Adipocyte (in vitro differentiated cells): ENCODE measurements around the gene PITPNM1.
"Not testable (repeated sequence)": the region's sequence is repeated elsewhere in the genome, so short reads cannot be mapped to it uniquely, and the experiment has no call there.

ENCODE experiments used
- DNase-seq: peaks from one replicate; pipeline ENCODE4 v3.0.0-alpha.2; 2015; ENCODE audit warnings: low read depth
- H3K27me3 ChIP-seq: replicated peaks from 2 replicates; pipeline ENCODE4 v1.7.0; 2013; ENCODE audit warnings: mild to moderate bottlenecking, low read length, moderate library complexity; ENCODE audit not compliant: control insufficient read depth, insufficient read depth
- H3K36me3 ChIP-seq: 2 replicates; pipeline ENCODE4 v1.7.0; 2013; ENCODE audit warnings: low read length, mild to moderate bottlenecking, moderate library complexity; ENCODE audit not compliant: control insufficient read depth, insufficient read depth, severe bottlenecking
- H3K4me1 ChIP-seq: 2 replicates; pipeline ENCODE4 v1.7.0; 2013; ENCODE audit warnings: mild to moderate bottlenecking, low read length, moderate library complexity; ENCODE audit not compliant: control insufficient read depth, insufficient read depth
- H3K4me3 ChIP-seq: 2 replicates; pipeline ENCODE4 v1.7.0; 2013; ENCODE audit warnings: mild to moderate bottlenecking, low read length, moderate library complexity
- H3K9ac ChIP-seq: 2 replicates; pipeline ENCODE4 v1.7.0; 2013; ENCODE audit warnings: mild to moderate bottlenecking, low read length, moderate library complexity
- H3K9me3 ChIP-seq: 2 replicates; pipeline ENCODE4 v1.7.0; 2013; ENCODE audit warnings: mild to moderate bottlenecking, low read length, moderate library complexity; ENCODE audit not compliant: control insufficient read depth

PITPNM1 gene

DNA sequence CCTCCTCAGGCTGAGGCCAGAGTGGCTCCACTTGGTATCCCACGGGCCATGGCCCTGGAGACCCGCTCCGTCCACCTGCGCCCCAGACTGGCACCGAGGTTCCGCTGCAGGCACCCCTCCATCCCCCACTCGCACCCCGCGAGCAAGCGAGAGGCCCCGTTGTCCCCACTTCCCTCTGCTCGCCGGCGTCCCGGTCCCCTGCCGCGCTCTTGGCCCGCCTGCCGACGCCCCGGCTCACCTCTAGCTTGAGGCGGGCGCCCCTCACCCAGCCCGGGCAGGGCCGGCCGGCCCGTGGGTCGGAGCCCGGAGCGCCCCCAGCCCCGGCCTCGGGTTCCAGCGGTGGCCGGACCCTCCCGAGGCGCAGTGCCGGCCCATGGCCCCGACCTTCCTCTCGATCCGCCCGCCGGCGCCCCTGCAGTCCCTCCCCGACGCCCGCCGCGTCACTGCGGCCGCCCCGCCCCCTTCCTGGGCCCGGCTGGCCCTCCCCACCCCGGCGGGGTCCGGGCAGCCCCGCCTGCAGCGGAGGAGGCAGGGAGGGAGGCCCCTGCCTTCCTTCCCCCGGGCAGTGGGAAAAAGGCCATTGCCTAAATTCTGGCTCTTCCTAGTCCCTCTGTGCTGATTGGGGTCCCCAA lies at the start of gene PITPNM1:
Gene PITPNM1, minus strand, starts transcription at position 414 of the 632 bp plus-strand sequence. CDS start 1,183 bp downstream, outside the sequence.
- DNase-seq = peak; percentile 85
- no peaks in the 10 kb centered on the region for H3K36me3 ChIP-seq
- no peaks in the 10 kb centered on the region for H3K27me3 ChIP-seq
- H3K4me1 ChIP-seq = peaks cover 31% of the 10 kb centered on the region
- peak within 1 kb of the TSS; percentile 84 for H3K4me3 ChIP-seq
- peak within 1 kb of the TSS; percentile 90 for H3K9ac ChIP-seq
- H3K9me3 ChIP-seq = no peaks in the 10 kb centered on the region

DNA sequence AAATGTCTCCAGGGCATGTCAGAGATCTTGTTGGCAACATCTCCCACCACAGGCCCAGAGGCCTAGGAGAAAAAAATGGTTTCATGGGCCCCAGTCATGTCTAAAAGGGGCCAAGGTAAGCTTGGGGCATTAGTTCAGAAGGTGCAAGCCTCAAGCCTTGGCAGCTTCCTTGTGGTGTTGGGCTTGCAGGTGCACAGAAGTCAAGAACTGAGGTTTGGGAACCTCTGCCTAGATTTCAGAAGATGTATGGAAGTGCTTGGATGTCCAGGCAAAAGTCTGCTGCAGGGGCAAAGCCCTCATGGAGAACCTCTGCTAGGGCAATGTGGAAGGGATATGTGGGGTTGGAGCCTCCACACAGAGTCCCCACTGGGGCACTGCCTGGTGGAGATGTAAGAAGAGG lies 46.5 kb upstream of the PITPNM1 start:
- not testable (repeated sequence) for H3K4me1 ChIP-seq, H3K36me3 ChIP-seq, DNase-seq, H3K4me3 ChIP-seq, H3K9ac ChIP-seq, H3K9me3 ChIP-seq
- peaks cover 14% of the 10 kb centered on the region for H3K27me3 ChIP-seq

DNA sequence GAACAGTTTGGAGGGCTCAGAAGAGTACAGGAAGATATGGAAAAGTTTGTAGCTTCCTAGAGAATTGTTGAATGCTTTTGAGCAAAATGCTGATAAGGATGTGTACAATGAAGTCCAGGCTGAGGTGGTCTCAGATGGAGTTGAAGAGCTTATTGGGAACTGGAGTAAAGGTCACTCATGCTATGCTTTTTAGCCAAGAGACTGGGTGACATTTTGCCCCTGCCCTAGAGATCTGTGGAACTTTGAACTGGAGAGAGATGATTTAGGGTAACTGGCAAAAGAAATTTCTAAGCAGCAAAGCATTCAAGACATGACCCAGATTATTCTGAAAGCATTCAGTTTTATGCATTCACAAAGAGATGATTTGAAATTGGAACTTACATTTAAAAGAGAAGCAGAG lies 46.0 kb upstream of the PITPNM1 start:
- no peak overlapping the region for H3K9ac ChIP-seq
- H3K36me3 ChIP-seq = no peaks in the 10 kb centered on the region
- DNase-seq = no peak
- H3K4me3 ChIP-seq = no peak overlapping the region
- H3K4me1 ChIP-seq = no peaks in the 10 kb centered on the region
- H3K9me3 ChIP-seq = peaks cover 6% of the 10 kb centered on the region
- H3K27me3 ChIP-seq = peaks cover 16% of the 10 kb centered on the region

DNA sequence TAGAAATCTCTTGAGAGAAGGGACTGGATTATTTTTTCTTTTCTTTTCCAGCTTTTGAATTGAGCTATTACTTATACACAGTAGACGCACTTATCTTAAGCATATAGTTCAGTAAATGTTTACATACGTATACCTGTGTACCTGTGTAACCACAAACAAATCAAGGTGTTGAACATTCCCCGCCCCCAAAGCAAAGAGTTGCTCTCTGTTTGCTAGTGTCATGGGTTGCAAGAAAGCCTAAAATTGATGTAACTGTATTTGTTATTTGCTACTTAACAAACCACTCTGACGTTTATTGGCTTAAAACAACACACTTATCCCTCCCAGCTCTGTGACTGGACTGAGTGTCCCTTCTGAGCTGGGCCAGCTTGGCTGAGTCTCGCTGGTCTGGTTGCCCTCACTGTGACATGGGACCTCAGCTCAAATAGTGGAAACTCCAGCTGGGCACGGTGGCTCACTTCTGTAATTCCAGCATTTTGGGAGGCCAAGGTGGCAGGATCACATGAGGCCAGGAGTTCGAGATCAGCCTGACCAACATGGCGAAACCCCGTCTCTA lies 43.5 kb upstream of the PITPNM1 start:
- H3K4me3 ChIP-seq = no peak overlapping the region
- H3K4me1 ChIP-seq = peaks cover 7% of the 10 kb centered on the region
- H3K9ac ChIP-seq = no peak overlapping the region
- peaks cover 6% of the 10 kb centered on the region for H3K9me3 ChIP-seq
- H3K36me3 ChIP-seq = no peaks in the 10 kb centered on the region
- DNase-seq = no peak
- H3K27me3 ChIP-seq = peaks cover 16% of the 10 kb centered on the region

DNA sequence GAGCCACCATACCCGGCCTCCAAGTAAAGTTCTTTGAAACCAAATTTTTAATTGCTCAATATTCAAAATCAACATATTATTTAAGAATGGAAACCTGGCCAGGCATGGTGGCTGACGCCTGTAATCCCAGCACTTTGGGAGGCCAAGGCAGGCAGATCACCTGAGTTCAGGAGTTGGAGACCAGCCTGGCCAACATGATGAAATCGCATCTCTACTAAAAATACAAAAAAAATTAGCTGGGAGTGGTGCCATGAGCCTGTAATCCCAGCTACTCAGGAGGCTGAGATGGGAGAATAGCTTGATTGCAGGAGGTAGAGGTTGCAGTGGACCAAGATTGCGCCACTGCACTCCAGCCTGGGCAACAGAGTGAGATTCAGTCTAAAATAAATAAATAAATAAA lies 42.9 kb upstream of the PITPNM1 start:
- H3K4me3 ChIP-seq, H3K9ac ChIP-seq, H3K4me1 ChIP-seq, DNase-seq, H3K36me3 ChIP-seq, H3K9me3 ChIP-seq: not testable (repeated sequence)
- peaks cover 20% of the 10 kb centered on the region for H3K27me3 ChIP-seq

DNA sequence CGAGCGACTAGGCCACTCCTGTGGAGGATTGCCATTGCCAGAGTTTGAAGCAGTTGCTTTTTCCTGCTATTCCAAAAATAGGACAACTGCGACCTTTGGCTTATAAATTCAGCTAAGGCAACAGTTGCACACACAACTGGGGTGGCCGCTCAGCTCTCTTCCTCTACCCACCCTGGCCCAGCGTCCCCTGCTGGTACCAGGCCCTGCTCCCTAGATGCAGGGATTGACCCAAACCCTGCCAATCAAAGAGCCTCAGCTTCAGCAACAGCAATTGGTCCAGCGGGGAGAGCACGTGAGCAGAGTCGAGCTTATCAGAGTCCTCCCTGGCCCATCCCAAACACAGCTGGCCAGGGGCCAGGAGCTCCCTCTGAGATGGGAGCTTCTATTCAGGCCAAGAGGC lies 40.1 kb upstream of the PITPNM1 start:
- Histone ChIP-seq H3K9ac (no peak overlapping the region), H3K27me3 (peaks cover 20% of the 10 kb centered on the region), H3K4me1 (peaks cover 7% of the 10 kb centered on the region), H3K36me3 (no peaks in the 10 kb centered on the region), H3K9me3 (no peaks in the 10 kb centered on the region), H3K4me3 (no peak overlapping the region)
- DNase-seq = no peak

DNA sequence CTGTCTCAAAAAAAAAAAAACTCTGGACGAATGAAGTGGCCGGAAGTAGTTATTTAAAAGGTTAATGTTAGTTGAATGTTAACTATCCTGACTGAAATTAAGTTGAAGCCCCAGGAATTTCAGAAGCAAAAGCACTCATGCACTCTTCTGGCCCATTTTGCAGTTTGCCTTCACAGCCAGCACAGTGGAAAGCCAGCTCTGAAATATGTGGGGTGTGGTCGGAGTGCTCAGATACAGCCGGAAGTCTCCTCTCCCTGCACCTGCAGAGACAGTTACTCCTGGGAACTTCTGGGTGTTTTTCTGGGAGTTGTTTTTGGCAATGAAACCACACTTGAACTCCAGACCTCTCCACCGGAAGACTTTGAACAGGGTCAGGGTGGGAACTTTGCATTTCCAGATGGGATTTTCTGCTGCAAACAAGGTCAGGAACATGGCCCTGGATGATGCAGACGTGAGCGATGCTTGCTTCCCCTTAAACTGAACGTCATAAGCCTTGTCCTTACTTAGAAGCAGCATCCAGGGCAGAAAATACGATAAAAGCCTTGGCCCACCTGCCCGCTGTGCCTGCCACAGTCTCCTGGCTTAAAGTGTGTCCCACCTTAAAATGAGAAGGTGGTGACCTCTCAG lies 39.6 kb upstream of the PITPNM1 start:
- no peak for DNase-seq

DNA sequence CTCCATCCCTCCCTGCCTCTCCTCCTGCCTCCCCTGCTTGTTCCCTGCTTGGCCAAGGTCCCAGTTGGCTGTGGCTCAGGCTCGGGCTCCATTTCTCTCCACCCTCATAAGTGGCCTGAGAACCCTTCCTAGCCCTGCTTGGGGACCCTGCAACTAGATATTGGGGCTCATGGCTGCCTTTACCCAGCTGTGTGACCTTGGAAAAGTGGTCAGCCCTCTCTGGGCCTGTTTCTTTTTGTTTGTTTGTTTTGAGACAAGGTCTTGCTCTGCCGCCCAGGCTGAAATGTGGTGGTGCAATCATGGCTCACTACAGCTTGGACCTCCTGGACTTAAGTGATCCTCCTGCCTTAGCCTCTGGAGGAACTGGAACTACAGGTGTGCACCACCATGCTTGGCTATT lies 38.4 kb upstream of the PITPNM1 start:
- Histone ChIP-seq H3K4me3 (no peak overlapping the region), H3K27me3 (peaks cover 17% of the 10 kb centered on the region), H3K9ac (no peak overlapping the region), H3K9me3 (no peaks in the 10 kb centered on the region), H3K36me3 (no peaks in the 10 kb centered on the region), H3K4me1 (peaks cover 7% of the 10 kb centered on the region)
- DNase-seq = no peak

More for the DNA sequence above, 39.6 kb upstream of the PITPNM1 start:
- Histone ChIP-seq H3K4me3 (no peak overlapping the region), H3K27me3 (peaks cover 17% of the 10 kb centered on the region), H3K4me1 (peaks cover 7% of the 10 kb centered on the region), H3K9me3 (no peaks in the 10 kb centered on the region), H3K36me3 (no peaks in the 10 kb centered on the region), H3K9ac (no peak overlapping the region)

DNA sequence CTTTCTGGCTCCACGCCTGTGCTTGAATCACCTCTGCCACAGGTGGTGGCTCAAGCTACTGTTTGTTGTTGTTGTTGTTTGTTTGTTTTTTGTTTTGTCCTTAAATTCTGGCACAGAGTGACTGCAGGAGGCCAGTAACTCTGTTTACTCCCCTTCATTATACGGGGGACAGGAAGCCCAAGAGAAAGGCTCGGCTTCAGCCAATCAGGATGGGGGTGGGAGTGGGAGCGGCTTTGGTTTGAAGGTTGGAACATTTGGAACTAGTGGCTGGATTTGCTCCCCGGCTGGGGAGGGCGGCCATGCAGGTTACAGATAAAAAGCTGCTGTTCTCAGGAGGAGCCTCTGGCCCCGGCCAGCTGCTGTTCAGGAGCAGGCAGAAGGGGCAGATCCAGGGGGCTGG lies 37.8 kb upstream of the PITPNM1 start:
- no peak for DNase-seq
- H3K9me3 ChIP-seq = no peaks in the 10 kb centered on the region

DNA sequence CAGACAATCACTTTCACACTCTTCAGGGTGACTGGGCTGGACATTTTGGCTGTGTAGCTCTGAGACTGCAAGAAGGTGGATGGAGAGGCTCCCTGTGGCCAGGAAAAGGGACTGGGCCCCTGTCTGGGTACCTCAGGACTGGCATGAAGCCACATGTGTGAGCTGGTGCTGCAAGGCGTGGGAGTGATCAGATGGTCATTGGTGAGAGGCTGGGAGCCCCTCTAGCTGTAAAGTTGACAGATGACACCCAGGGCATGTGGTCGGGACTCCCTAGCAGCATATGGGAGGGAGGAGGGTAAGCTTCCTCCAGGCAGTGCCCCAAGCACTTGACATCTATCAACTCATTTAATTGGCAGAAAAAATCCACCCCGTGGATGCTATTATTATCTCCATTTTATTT lies 37.0 kb upstream of the PITPNM1 start:
- no peaks in the 10 kb centered on the region for H3K9me3 ChIP-seq
- peaks cover 14% of the 10 kb centered on the region for H3K4me1 ChIP-seq

More for the DNA sequence above, 37.8 kb upstream of the PITPNM1 start:
- Histone ChIP-seq H3K9ac (no peak overlapping the region), H3K4me1 (peaks cover 13% of the 10 kb centered on the region), H3K4me3 (no peak overlapping the region), H3K27me3 (peaks cover 17% of the 10 kb centered on the region), H3K36me3 (no peaks in the 10 kb centered on the region)

DNA sequence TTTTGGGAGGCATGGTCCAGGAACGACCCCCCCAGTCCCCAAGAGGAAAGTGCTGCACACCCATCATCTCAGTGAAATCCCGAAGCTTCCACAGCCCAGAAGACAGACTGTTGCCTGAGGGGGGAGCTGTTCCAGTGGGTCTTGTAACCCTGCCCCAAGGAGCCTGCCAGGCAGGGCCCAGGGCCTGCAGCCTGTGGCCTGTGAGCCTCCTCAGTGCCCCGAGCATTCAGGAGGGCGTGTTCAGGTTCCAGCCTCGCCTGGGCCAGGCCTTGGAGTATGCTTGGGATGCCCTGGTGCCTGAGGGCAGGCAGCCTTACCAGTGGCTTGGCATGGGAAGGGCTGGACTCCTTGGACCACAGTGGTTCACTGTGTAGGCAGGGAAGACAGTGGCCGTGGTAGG lies 36.0 kb upstream of the PITPNM1 start:
- no peak overlapping the region for H3K4me3 ChIP-seq
- DNase-seq = no peak
- peaks cover 8% of the 10 kb centered on the region for H3K27me3 ChIP-seq
- H3K9me3 ChIP-seq = no peaks in the 10 kb centered on the region
- peaks cover 14% of the 10 kb centered on the region for H3K4me1 ChIP-seq
- H3K9ac ChIP-seq = no peak overlapping the region
- H3K36me3 ChIP-seq = no peaks in the 10 kb centered on the region

More for the DNA sequence above, 37.0 kb upstream of the PITPNM1 start:
- H3K36me3 ChIP-seq = no peaks in the 10 kb centered on the region
- H3K4me3 ChIP-seq = no peak overlapping the region
- H3K9ac ChIP-seq = no peak overlapping the region
- peaks cover 17% of the 10 kb centered on the region for H3K27me3 ChIP-seq
- no peak for DNase-seq
